NT2/D1 (cell line): ENCODE measurements around the gene RIN1.
A peak's percentile ranks its signal among the peaks of the same experiment; 100 is the strongest.

ENCODE experiments used
- DNase-seq: peaks from one replicate; pipeline ENCODE4 v3.0.0-alpha.2; 2011; ENCODE audit warnings: low read depth, low spot score
- H3K27me3 ChIP-seq: 2 replicates; pipeline ENCODE4 v1.6.0; 2011; ENCODE audit warnings: mild to moderate bottlenecking; ENCODE audit not compliant: insufficient read length, insufficient read depth
- H3K36me3 ChIP-seq: 2 replicates; pipeline ENCODE4 v1.6.1; 2011; ENCODE audit warnings: mild to moderate bottlenecking, low read length, mixed read lengths; ENCODE audit not compliant: insufficient read depth, insufficient read length
- H3K4me1 ChIP-seq: 2 replicates; pipeline ENCODE4 v1.5.1; 2011; ENCODE audit not compliant: insufficient read depth, insufficient read length
- H3K4me3 ChIP-seq: 2 replicates; pipeline ENCODE4 v1.5.1; 2011; ENCODE audit warnings: low read depth; ENCODE audit not compliant: insufficient read length
- H3K9ac ChIP-seq: 2 replicates; pipeline ENCODE4 v1.6.0; 2011; ENCODE audit warnings: low read depth; ENCODE audit not compliant: insufficient read length
- H3K9me3 ChIP-seq: 2 replicates; pipeline ENCODE4 v1.5.1; 2011; ENCODE audit warnings: mild to moderate bottlenecking, low read length; ENCODE audit not compliant: insufficient read depth
- SUZ12 ChIP-seq: IDR thresholded peaks from 2 replicates; pipeline ENCODE4 v1.6.1; 2011; ENCODE audit not compliant: insufficient read length, insufficient read depth; ENCODE audit errors: extremely low read depth
- YY1 ChIP-seq: IDR thresholded peaks from 2 replicates; pipeline ENCODE4 v1.6.1; 2011; ENCODE audit not compliant: insufficient read length, insufficient read depth
- ZNF274 ChIP-seq: IDR thresholded peaks from 2 replicates; pipeline ENCODE4 v1.6.1; 2011; ENCODE audit warnings: mild to moderate bottlenecking, low read depth, low read length

Gene RIN1

GRCh38 chr11:66288671-66289547 is 47.3 kb downstream of the RIN1 start, which contains the start of gene YIF1A:
YIF1A (minus strand) TSS chr11:66289143; CDS start chr11:66288985, 158 bp downstream.
- no peaks in the 10 kb centered on the region for H3K9me3 ChIP-seq

GRCh38 chr11:66287889-66288670 is 48.2 kb downstream of the RIN1 start:
- no peak for DNase-seq
- Histone ChIP-seq H3K36me3 (peaks cover 43% of the 10 kb centered on the region), H3K9ac (peak overlapping the region; percentile 95), H3K4me3 (peak overlapping the region; percentile 90), H3K9me3 (no peaks in the 10 kb centered on the region), H3K4me1 (peaks cover 29% of the 10 kb centered on the region), H3K27me3 (peaks cover 35% of the 10 kb centered on the region)
- TF ChIP-seq YY1 (no peak), ZNF274 (no peak), SUZ12 (no peak)

More at GRCh38 chr11:66288671-66289547, 47.3 kb downstream of the RIN1 start, which contains the start of gene YIF1A:
- Histone ChIP-seq H3K36me3 (peaks cover 39% of the 10 kb centered on the region), H3K4me3 (peak within 1 kb of the TSS; percentile 90), H3K27me3 (peaks cover 43% of the 10 kb centered on the region), H3K4me1 (peaks cover 26% of the 10 kb centered on the region), H3K9ac (peak within 1 kb of the TSS; percentile 95)
- peak; percentile 98 for DNase-seq
- TF ChIP-seq YY1: peak; percentile 39
- no peak for TF ChIP-seq ZNF274
- no peak for TF ChIP-seq SUZ12

- Histone ChIP-seq H3K36me3 (peaks cover 43% of the 10 kb centered on the region), H3K27me3 (peaks cover 27% of the 10 kb centered on the region), H3K9me3 (no peaks in the 10 kb centered on the region), H3K4me1 (peaks cover 28% of the 10 kb centered on the region), H3K9ac (peak overlapping the region; percentile 95), H3K4me3 (no peak overlapping the region)
- DNase-seq: no peak
- no peak for TF ChIP-seq SUZ12
- no peak for TF ChIP-seq ZNF274
- TF ChIP-seq YY1: no peak
These were observed 48.9 kb downstream of the RIN1 start for GRCh38 chr11:66287211-66287888.

GRCh38 chr11:66286699-66287098 is 49.5 kb downstream of the RIN1 start:
- Histone ChIP-seq H3K9ac (no peak overlapping the region), H3K4me1 (peaks cover 29% of the 10 kb centered on the region)
- TF ChIP-seq ZNF274 (no peak), YY1 (no peak), SUZ12 (no peak)

GRCh38 chr11:66285250-66285947 is 50.8 kb downstream of the RIN1 start:
- Histone ChIP-seq H3K4me1 (peaks cover 37% of the 10 kb centered on the region), H3K27me3 (peaks cover 9% of the 10 kb centered on the region), H3K9me3 (no peaks in the 10 kb centered on the region), H3K9ac (no peak overlapping the region), H3K4me3 (no peak overlapping the region), H3K36me3 (peaks cover 50% of the 10 kb centered on the region)
- no peak for DNase-seq
- no peak for TF ChIP-seq SUZ12
- no peak for TF ChIP-seq YY1
- TF ChIP-seq ZNF274: no peak

More at GRCh38 chr11:66286699-66287098, 49.5 kb downstream of the RIN1 start:
- Histone ChIP-seq H3K4me3 (no peak overlapping the region), H3K9me3 (no peaks in the 10 kb centered on the region), H3K36me3 (peaks cover 45% of the 10 kb centered on the region), H3K27me3 (peaks cover 21% of the 10 kb centered on the region)
- DNase-seq: no peak

- no peak overlapping the region for H3K9ac ChIP-seq
- H3K4me3 ChIP-seq: no peak overlapping the region
- H3K9me3 ChIP-seq: no peaks in the 10 kb centered on the region
- H3K36me3 ChIP-seq: peaks cover 50% of the 10 kb centered on the region
- peaks cover 31% of the 10 kb centered on the region for H3K4me1 ChIP-seq
- no peak for DNase-seq
- no peak for TF ChIP-seq YY1
- no peak for TF ChIP-seq SUZ12
- TF ChIP-seq ZNF274: no peak
- H3K27me3 ChIP-seq: peaks cover under 1% of the 10 kb centered on the region
These were observed 51.6 kb downstream of the RIN1 start for GRCh38 chr11:66284526-66285078.
